Right cardiac atrium (tissue), 5 donors: ENCODE measurements around the gene ATG16L2. TPM values are rescaled to one million over a fixed set of nuclear protein-coding genes. Genes with fewer than 3 reads are reported as not detected.
A peak's percentile ranks its signal among the peaks of the same experiment; 100 is the strongest.

Source experiments
- ATAC-seq, 2 donors: fragments of 200-7000 bp; cut with Tn5 transposase; one replicate each; pipeline versions ENCODE4 v1.8.0 to v1.9.1; 2020; ENCODE audit warnings: moderate library complexity in 2 of 2, mild to moderate bottlenecking in 1 of 2
- DNase-seq, 3 donors: peaks; one replicate each; pipeline ENCODE4 v3.0.0-alpha.2; 2020
- H3K27ac ChIP-seq: one replicate; pipeline ENCODE4 v1.5.1; 2013; ENCODE audit warnings: mild to moderate bottlenecking, low read length, control low read depth, moderate library complexity
- H3K27me3 ChIP-seq: one replicate; pipeline ENCODE4 v1.6.1; 2013; ENCODE audit not compliant: control insufficient read depth, insufficient read depth
- H3K4me1 ChIP-seq: one replicate; pipeline ENCODE4 v1.6.1; 2013; ENCODE audit warnings: low read length; ENCODE audit not compliant: control insufficient read depth, insufficient read depth
- H3K4me3 ChIP-seq: one replicate; pipeline ENCODE4 v1.5.1; 2013; ENCODE audit warnings: low read length, control low read depth
- H3K9me3 ChIP-seq: one replicate; pipeline ENCODE4 v1.6.1; 2013; ENCODE audit warnings: low read length; ENCODE audit not compliant: control insufficient read depth
- WGBS: extraction: QIAGEN DNeasy Blood & Tissue Kit; methylation state at CpG from one replicate; pipeline ENCODE4 v1.1.7; 2013; 5-methylcytosine and 5-hydroxymethylcytosine counted together
- intact Hi-C, 4 donors: fragments of 100-400 bp; cut with DNase I; formaldehyde crosslinking; loops; one replicate each; pipeline versions ENCODE4 v1.11.0 to v1.14.0; 2022 to 2023
- polyA plus RNA-seq: library from polyadenylated mRNA; stranded (reverse); fragments of 200-250 nt; gene quantifications from one replicate; pipeline ENCODE4 v1.2.3, GENCODE V29; 2013
- total RNA-seq, 4 donors: library from RNA; stranded (reverse); fragmentation: NEBNext Ultra II Directional; extraction: Animal tissue kit (Norgen Biotek cat#: 25700); gene quantifications; one replicate each; pipeline ENCODE4 v1.2.1, GENCODE V29; 2021
- donor health status: healthy with polysubstance abuse.
- donor health status: DM: no; HTN: yes; CAD: no.
- donor health status: DM: no; HTN: no; CAD: no.
- donor health status: DM: no; HTN: yes; CAD: no; lungs with severe emphysema.
- donor health status: DM: yes; HTN: yes; CAD: no.

ATG16L2 gene
- total and polyA plus RNA-seq, 5 donors, result 11.9 to 23.9 (median 19.1) TPM

GRCh38 chr11:72820439-72821139, 6.4 kb downstream of the ATG16L2 start:
- intact Hi-C loops, result loop anchor here in 1 of 4 donors (10.0 kb wide), 1 partner anchor 424 kb away; no protein-coding TSS in a partner anchor
- H3K4me3 ChIP-seq, result no peak overlapping the region
- H3K9me3 ChIP-seq, result no peaks in the 10 kb centered on the region
- H3K4me1 ChIP-seq, result peaks cover 3% of the 10 kb centered on the region
- no peaks in the 10 kb centered on the region for H3K27me3 ChIP-seq
- H3K27ac ChIP-seq, result no peak overlapping the region
- DNase-seq (peak in 1 of 3 donors; percentile 35), ATAC-seq (no peak)
- 93% methylated on average over 15 of the region's 15 CpGs for WGBS

GRCh38 chr11:72821221-72821919, 7.2 kb downstream of the ATG16L2 start:
- no peaks in the 10 kb centered on the region for H3K9me3 ChIP-seq
- H3K4me3 ChIP-seq, result peak overlapping the region; percentile 40
- no peak overlapping the region for H3K27ac ChIP-seq
- peaks cover 3% of the 10 kb centered on the region for H3K4me1 ChIP-seq
- 45% methylated on average over 50 of the region's 50 CpGs for WGBS
- ATAC-seq (no peak), DNase-seq (peak in 2 of 3 donors; percentile 68 to 71)
- intact Hi-C loops, result loop anchor here in 1 of 4 donors (10.0 kb wide), 1 partner anchor 423 kb away; no protein-coding TSS in a partner anchor
- no peaks in the 10 kb centered on the region for H3K27me3 ChIP-seq

- intact Hi-C loops, result loop anchor here in 1 of 4 donors (10.0 kb wide), 1 partner anchor 423 kb away; no protein-coding TSS in a partner anchor
- DNase-seq (peak; percentile 89 to 96 (median 96)), ATAC-seq (peak; percentile 81 to 83)
- H3K4me3 ChIP-seq, result peak overlapping the region; percentile 40
- H3K4me1 ChIP-seq, result peaks cover 3% of the 10 kb centered on the region
- H3K9me3 ChIP-seq, result no peaks in the 10 kb centered on the region
- peak overlapping the region; percentile 4 for H3K27ac ChIP-seq
- H3K27me3 ChIP-seq, result no peaks in the 10 kb centered on the region
- WGBS, result 12% methylated on average over 82 of the region's 82 CpGs
Measured at GRCh38 chr11:72821920-72822799, 7.9 kb downstream of the ATG16L2 start.

GRCh38 chr11:72823105-72823804, 9.0 kb downstream of the ATG16L2 start:
- intact Hi-C loops, result loop anchor here in 1 of 4 donors (10.0 kb wide), 1 partner anchor 422 kb away; no protein-coding TSS in a partner anchor
- H3K27me3 ChIP-seq, result no peaks in the 10 kb centered on the region
- no peak overlapping the region for H3K4me3 ChIP-seq
- H3K4me1 ChIP-seq, result peaks cover 5% of the 10 kb centered on the region
- H3K9me3 ChIP-seq, result no peaks in the 10 kb centered on the region
- no peak overlapping the region for H3K27ac ChIP-seq
- WGBS, result 89% methylated on average over 9 of the region's 9 CpGs
- DNase-seq (peak in 1 of 3 donors; percentile 51), ATAC-seq (peak; percentile 0 to 2)

- 85% methylated on average over 7 of the region's 7 CpGs for WGBS
- no peak overlapping the region for H3K4me3 ChIP-seq
- ATAC-seq (no peak), DNase-seq (peak in 1 of 3 donors; percentile 50)
- H3K27me3 ChIP-seq, result no peaks in the 10 kb centered on the region
- H3K27ac ChIP-seq, result no peak overlapping the region
- no peaks in the 10 kb centered on the region for H3K9me3 ChIP-seq
- intact Hi-C loops, result loop anchor here in 1 of 4 donors (10.0 kb wide), 1 partner anchor 421 kb away; no protein-coding TSS in a partner anchor
- peaks cover 7% of the 10 kb centered on the region for H3K4me1 ChIP-seq
Measured at GRCh38 chr11:72824020-72824419, 9.8 kb downstream of the ATG16L2 start.

- peak in 1 of 3 donors; percentile 47 for DNase-seq
- peaks cover 7% of the 10 kb centered on the region for H3K4me1 ChIP-seq
- WGBS, result 79% methylated on average over 15 of the region's 15 CpGs
- no peaks in the 10 kb centered on the region for H3K27me3 ChIP-seq
- no peaks in the 10 kb centered on the region for H3K9me3 ChIP-seq
- no peak overlapping the region for H3K27ac ChIP-seq
- no peak overlapping the region for H3K4me3 ChIP-seq
- no peak for ATAC-seq
- intact Hi-C loops, result loop anchor here in 1 of 4 donors (10.0 kb wide), 1 partner anchor 420 kb away; no protein-coding TSS in a partner anchor
Measured at GRCh38 chr11:72824811-72825505, 10.7 kb downstream of the ATG16L2 start.

- 69% methylated on average over 4 of the region's 4 CpGs for WGBS
- ATAC-seq, result no peak
- intact Hi-C loops, result loop anchor here in 1 of 4 donors (10.0 kb wide), 1 partner anchor 419 kb away; no protein-coding TSS in a partner anchor
- DNase-seq, result peak in 1 of 3 donors; percentile 44
- H3K27me3 ChIP-seq, result no peaks in the 10 kb centered on the region
- H3K4me3 ChIP-seq, result no peak overlapping the region
- peaks cover 7% of the 10 kb centered on the region for H3K4me1 ChIP-seq
- H3K27ac ChIP-seq, result no peak overlapping the region
- H3K9me3 ChIP-seq, result no peaks in the 10 kb centered on the region
Measured at GRCh38 chr11:72825661-72826060, 11.4 kb downstream of the ATG16L2 start.

- WGBS, result 88% methylated on average over 15 of the region's 15 CpGs
- Histone ChIP-seq H3K9me3 (no peaks in the 10 kb centered on the region), H3K4me3 (no peak overlapping the region), H3K27me3 (no peaks in the 10 kb centered on the region), H3K4me1 (peaks cover 4% of the 10 kb centered on the region), H3K27ac (no peak overlapping the region)
- ATAC-seq (no peak), DNase-seq (peak in 1 of 3 donors; percentile 48)
- intact Hi-C loops, result loop anchor here in 1 of 4 donors (10.0 kb wide), 1 partner anchor 418 kb away; no protein-coding TSS in a partner anchor
Measured at GRCh38 chr11:72826191-72826941, 12.2 kb downstream of the ATG16L2 start.

- intact Hi-C loops, result loop anchor here in 1 of 4 donors (10.0 kb wide), 1 partner anchor 418 kb away; no protein-coding TSS in a partner anchor
- no peak overlapping the region for H3K4me3 ChIP-seq
- no peaks in the 10 kb centered on the region for H3K9me3 ChIP-seq
- no peak overlapping the region for H3K27ac ChIP-seq
- ATAC-seq (no peak), DNase-seq (no peak)
- peaks cover 7% of the 10 kb centered on the region for H3K4me1 ChIP-seq
- no peaks in the 10 kb centered on the region for H3K27me3 ChIP-seq
- 92% methylated on average over 8 of the region's 8 CpGs for WGBS
Measured at GRCh38 chr11:72826942-72827480, 12.8 kb downstream of the ATG16L2 start.
